SU-DHL-6 (cell line): ENCODE data around the gene VSX1.

ENCODE experiments used
- H2AFZ ChIP-seq: fragments of 200-600 bp; sonication (generic); 2 replicates; pipeline ENCODE4 v1.6.1; 2014; ENCODE audit warnings: low read depth, mild to moderate bottlenecking, moderate library complexity, mixed read lengths, antibody characterized with exemption, low read length; ENCODE audit not compliant: severe bottlenecking
- H3F3A ChIP-seq: fragments of 200-600 bp; shearing (Covaris generic); 2 replicates; pipeline ENCODE4 v1.6.0; 2016; ENCODE audit warnings: antibody characterized with exemption, mild to moderate bottlenecking; ENCODE audit not compliant: insufficient read depth
- H3K27ac ChIP-seq: fragments of 200-600 bp; sonication (generic); 2 replicates; pipeline ENCODE4 v1.5.1; 2016; ENCODE audit warnings: low read depth, mild to moderate bottlenecking, low read length, moderate library complexity, mixed read lengths
- H3K27me3 ChIP-seq: fragments of 200-600 bp; sonication (generic), shearing (Covaris generic); 2 replicates; pipeline ENCODE4 v1.6.0; 2014; ENCODE audit warnings: mild to moderate bottlenecking, low read length
- H3K36me3 ChIP-seq: fragments of 200-600 bp; sonication (generic); 2 replicates; pipeline ENCODE4 v1.6.1; 2014; ENCODE audit warnings: mild to moderate bottlenecking, low read length, mixed read lengths
- H3K4me2 ChIP-seq: fragments of 300-600, 200-600 bp; shearing (Covaris generic), sonication (generic); 2 replicates; pipeline ENCODE4 v1.6.0; 2014; ENCODE audit warnings: low read length, low read depth, mild to moderate bottlenecking; ENCODE audit not compliant: poor library complexity, severe bottlenecking
- H3K4me3 ChIP-seq: fragments of 200-600 bp; sonication (generic); 2 replicates; pipeline ENCODE4 v1.5.1; 2014; ENCODE audit warnings: antibody characterized with exemption, low read length, mild to moderate bottlenecking, mixed read lengths; ENCODE audit not compliant: insufficient read depth, poor library complexity, severe bottlenecking
- H3K79me2 ChIP-seq: fragments of 200-600 bp; sonication (generic); 2 replicates; pipeline ENCODE4 v1.6.1; 2014; ENCODE audit warnings: mild to moderate bottlenecking, low read length, moderate library complexity; ENCODE audit not compliant: insufficient read depth
- H3K9ac ChIP-seq: fragments of 200-600 bp; sonication (generic); 2 replicates; pipeline ENCODE4 v1.7.0; 2014; ENCODE audit warnings: mild to moderate bottlenecking, low read length
- H3K9me2 ChIP-seq: fragments of 200-600 bp; sonication (generic); replicated peaks from 2 replicates; pipeline ENCODE4 v1.6.1; 2014; ENCODE audit warnings: low read length; ENCODE audit not compliant: insufficient read depth
- H3K9me3 ChIP-seq: fragments of 200-600 bp; sonication (generic); 2 replicates; pipeline ENCODE4 v1.6.1; 2014; ENCODE audit warnings: low read length, mixed read lengths; ENCODE audit not compliant: insufficient read depth
- H4K20me1 ChIP-seq: fragments of 200-600 bp; sonication (generic); 2 replicates; pipeline ENCODE4 v1.6.1; 2014; ENCODE audit warnings: low read depth, mild to moderate bottlenecking, antibody characterized with exemption, low read length, moderate library complexity, mixed read lengths
- CTCF ChIP-seq: fragments of 200-600 bp; sonication (generic); IDR thresholded peaks from one replicate; pipeline ENCODE4 v1.5.1; 2017; ENCODE audit warnings: antibody characterized with exemption, mild to moderate bottlenecking, low read length, moderate library complexity; ENCODE audit not compliant: insufficient read depth, poor library complexity, severe bottlenecking
- EZH2phosphoT487 ChIP-seq: fragments of 200-600 bp; sonication (generic), shearing (Covaris generic); conservative IDR thresholded peaks from 2 replicates; pipeline ENCODE4 v1.6.1; 2018; ENCODE audit warnings: mild to moderate bottlenecking, antibody characterized with exemption, low read length, moderate library complexity, mixed read lengths

VSX1 gene

GRCh38 chr20:25044660-25045342 lies 37.1 kb downstream of the VSX1 start:
- Histone ChIP-seq H3K79me2 (no peaks in the 10 kb centered on the region), H4K20me1 (no peaks in the 10 kb centered on the region), H3K4me2 (no peak overlapping the region), H3K27ac (no peak overlapping the region), H3K36me3 (no peaks in the 10 kb centered on the region), H2AFZ (no peak overlapping the region), H3K9me2 (no peaks in the 10 kb centered on the region), H3K9me3 (no peaks in the 10 kb centered on the region), H3F3A (no peaks in the 10 kb centered on the region), H3K4me3 (no peak overlapping the region), H3K27me3 (no peaks in the 10 kb centered on the region), H3K9ac (no peak overlapping the region)
- TF ChIP-seq CTCF = no peak
- TF ChIP-seq EZH2phosphoT487 = no peak

DNA sequence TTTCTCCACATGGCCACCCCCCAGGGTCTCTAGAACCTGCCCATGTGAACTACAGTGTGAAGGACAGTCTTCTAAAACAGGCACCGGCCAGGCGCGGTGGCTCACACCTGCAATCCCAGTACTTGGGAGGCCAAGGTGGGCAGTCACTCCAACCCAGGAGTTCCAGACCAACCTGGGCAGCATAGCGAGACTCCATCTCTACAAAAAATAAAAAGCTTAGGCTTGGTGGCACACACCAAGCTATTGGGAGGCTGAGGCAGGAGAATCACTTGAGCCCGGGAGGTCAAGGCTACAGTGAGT lies 37.7 kb downstream of the VSX1 start:
- Histone ChIP-seq H3K27me3 (no peaks in the 10 kb centered on the region), H3K9me2 (no peaks in the 10 kb centered on the region), H3K27ac (no peak overlapping the region), H3K4me3 (no peak overlapping the region), H3K9ac (no peak overlapping the region), H4K20me1 (no peaks in the 10 kb centered on the region), H3K4me2 (no peak overlapping the region), H3K9me3 (no peaks in the 10 kb centered on the region), H2AFZ (no peak overlapping the region), H3F3A (no peaks in the 10 kb centered on the region), H3K36me3 (no peaks in the 10 kb centered on the region), H3K79me2 (no peaks in the 10 kb centered on the region)
- no peak for TF ChIP-seq CTCF
- TF ChIP-seq EZH2phosphoT487 = no peak

- Histone ChIP-seq H3K9me2 (no peaks in the 10 kb centered on the region), H3K9ac (no peak overlapping the region), H3K36me3 (no peaks in the 10 kb centered on the region), H4K20me1 (no peaks in the 10 kb centered on the region), H3K4me3 (no peak overlapping the region), H3K27me3 (no peaks in the 10 kb centered on the region), H3K4me2 (no peak overlapping the region), H3K27ac (no peak overlapping the region), H3F3A (no peaks in the 10 kb centered on the region), H3K79me2 (no peaks in the 10 kb centered on the region), H3K9me3 (no peaks in the 10 kb centered on the region), H2AFZ (no peak overlapping the region)
- no peak for TF ChIP-seq EZH2phosphoT487
- no peak for TF ChIP-seq CTCF
Measured at GRCh38 chr20:25043499-25044260, 38.3 kb downstream of the VSX1 start.
